Keratinocyte (primary cell): ENCODE results near the gene UROC1. TPM values are rescaled to one million over a fixed set of nuclear protein-coding genes. Genes with fewer than 3 reads are reported as not detected.

ENCODE experiments used
- DNase-seq: peaks from one replicate; pipeline ENCODE4 v3.0.0-alpha.2; 2011; ENCODE audit warnings: low read depth, missing footprints, low spot score
- FAIRE-seq: peaks from 2 replicates; lab custom pipeline; 2011; peaks lifted over from hg19 to GRCh38; lab: Jason Lieb, UNC
- H2AFZ ChIP-seq: 2 replicates; pipeline ENCODE4 v1.6.0; 2012; ENCODE audit warnings: low read length, control low read depth, inconsistent platforms; ENCODE audit not compliant: control insufficient read depth
- H3K27ac ChIP-seq: 2 replicates; pipeline ENCODE4 v1.5.1; 2011; ENCODE audit warnings: low read length; ENCODE audit not compliant: control insufficient read depth, insufficient read depth
- H3K27me3 ChIP-seq: 3 replicates; pipeline ENCODE4 v1.6.0; 2011; ENCODE audit warnings: low read length; ENCODE audit not compliant: control insufficient read depth, insufficient read depth; ENCODE audit errors: extremely low read depth
- H3K36me3 ChIP-seq, 2 experiments: 2 replicates in 1 of 2; 3 replicates in 1 of 2; pipeline ENCODE4 v1.5.1; 2011; ENCODE audit warnings: low read length in 2 of 2, mild to moderate bottlenecking in 1 of 2; ENCODE audit not compliant: control insufficient read depth in 2 of 2, insufficient read depth in 2 of 2; ENCODE audit errors: extremely low read depth in 1 of 2
- H3K4me1 ChIP-seq: 3 replicates; pipeline ENCODE4 v1.5.1; 2011; ENCODE audit warnings: low read length; ENCODE audit not compliant: control insufficient read depth, insufficient read depth; ENCODE audit errors: extremely low read depth
- H3K4me2 ChIP-seq: 3 replicates; pipeline ENCODE4 v1.6.0; 2011; ENCODE audit warnings: low read depth, low read length; ENCODE audit not compliant: control insufficient read depth, insufficient read depth; ENCODE audit errors: extremely low read depth
- H3K4me3 ChIP-seq, 3 experiments: fragments of 200-600 bp in 1 of 3; sonication (generic) in 1 of 3; 2 replicates in 2 of 3; 3 replicates in 1 of 3; pipeline ENCODE4 v1.5.1; 2011 to 2016; ENCODE audit warnings: low read length in 3 of 3, mild to moderate bottlenecking in 3 of 3, control low read depth in 2 of 3, inconsistent platforms in 1 of 3, low read depth in 1 of 3, mixed read lengths in 1 of 3, mixed run types in 1 of 3, moderate library complexity in 1 of 3; ENCODE audit not compliant: control insufficient read depth in 2 of 3, insufficient read depth in 2 of 3; ENCODE audit errors: extremely low read depth in 1 of 3
- H3K79me2 ChIP-seq: 2 replicates; pipeline ENCODE4 v1.6.0; 2012; ENCODE audit warnings: low read length; ENCODE audit not compliant: control insufficient read depth, insufficient read depth
- H3K9ac ChIP-seq: 3 replicates; pipeline ENCODE4 v1.6.0; 2011; ENCODE audit warnings: low read length; ENCODE audit not compliant: control insufficient read depth, insufficient read depth; ENCODE audit errors: extremely low read depth
- H3K9me1 ChIP-seq: 3 replicates; pipeline ENCODE4 v1.6.0; 2011; ENCODE audit warnings: low read length; ENCODE audit not compliant: control insufficient read depth, insufficient read depth; ENCODE audit errors: extremely low read depth
- H3K9me3 ChIP-seq: 2 replicates; pipeline ENCODE4 v1.5.1; 2012; ENCODE audit warnings: low read depth, low read length; ENCODE audit not compliant: control insufficient read depth
- H4K20me1 ChIP-seq: 3 replicates; pipeline ENCODE4 v1.6.0; 2011; ENCODE audit warnings: low read length; ENCODE audit not compliant: control insufficient read depth, insufficient read depth; ENCODE audit errors: extremely low read depth
- CTCF ChIP-seq, 3 experiments: IDR thresholded peaks in 1 of 3; conservative IDR thresholded peaks in 1 of 3; optimal IDR thresholded peaks in 1 of 3; 2 replicates in 2 of 3; 3 replicates in 1 of 3; pipeline versions ENCODE3 to v1.5.1; 2011; ENCODE audit warnings: low read length in 3 of 3, mild to moderate bottlenecking in 3 of 3, moderate library complexity in 2 of 3, control low read depth in 1 of 3, inconsistent platforms in 1 of 3; ENCODE audit not compliant: insufficient read depth in 2 of 3; ENCODE audit errors: extremely low read depth in 1 of 3
- EZH2 ChIP-seq: IDR thresholded peaks from one replicate; pipeline ENCODE4 v1.6.1; 2012; ENCODE audit warnings: inconsistent platforms, mild to moderate bottlenecking, low read length, moderate library complexity
- dilution Hi-C: fragments of 300-500 bp; cut with MboI; formaldehyde crosslinking; loops from one replicate; pipeline ENCODE4 v1.7.0; 2020; ENCODE audit warnings: low sequenced_read_pairs; ENCODE audit not compliant: extremely low pct_ligation_motif_present
- polyA plus RNA-seq, 5 experiments: library from polyadenylated mRNA; depleted of rRNA in 3 of 5; stranded (reverse) in 3 of 5; stranded (forward) in 1 of 5; unstranded in 1 of 5; fragments of >200 nt; gene quantifications; 1 replicate in 1 of 5; 2 replicates in 3 of 5; 3 replicates in 1 of 5; pipeline versions ENCODE4 v1.2.1 to v1.2.3, GENCODE V29; 2011 to 2012; ENCODE audit warnings: missing spikeins in 2 of 5, low read depth in 1 of 5, low replicate concordance in 1 of 5

Gene UROC1
- polyA plus RNA-seq, 1 donor (not counting 4 experiments of a cell fraction or from before 2014, with no cell fraction given), result not detected

DNA sequence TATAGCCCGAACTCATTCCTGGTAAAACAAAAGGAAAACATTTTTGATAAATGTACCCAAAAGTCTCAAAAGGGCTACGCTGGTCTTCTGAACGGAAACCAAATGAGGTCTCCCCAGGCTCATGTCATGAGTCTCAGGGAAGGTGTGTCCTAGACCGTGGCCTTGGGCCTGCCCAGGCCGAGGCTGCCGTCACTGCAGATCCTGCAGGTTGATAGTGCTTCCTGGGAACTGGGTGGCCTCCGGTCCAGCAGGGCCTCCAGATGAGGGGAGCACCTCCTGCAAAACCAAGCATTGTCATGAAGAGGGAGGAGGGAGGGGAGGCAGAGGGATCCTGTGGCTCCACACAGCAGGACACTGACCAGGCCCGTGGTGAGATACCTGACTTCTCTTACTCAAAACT, 79.4 kb downstream of the UROC1 start:
- Histone ChIP-seq H3K79me2 (no peaks in the 10 kb centered on the region), H3K4me2 (no peak overlapping the region), H3K9me1 (no peaks in the 10 kb centered on the region), H3K27ac (no peak overlapping the region), H2AFZ (no peak overlapping the region), H3K9me3 (no peaks in the 10 kb centered on the region), H3K27me3 (no peaks in the 10 kb centered on the region), H3K36me3 (peaks cover 5 to 17% of the 10 kb centered on the region in 2 experiments), H3K9ac (no peak overlapping the region), H4K20me1 (no peaks in the 10 kb centered on the region), H3K4me1 (no peaks in the 10 kb centered on the region), H3K4me3 (no peak overlapping the region)
- no peak for TF ChIP-seq CTCF (optimal IDR thresholded peaks at IDR 0.05 in 1 of 3, IDR thresholded peaks at IDR 0.05 in 1 of 3, conservative IDR thresholded peaks at IDR 0.05 in 1 of 3; ENCODE audit: extremely low read depth in 1 of 3, insufficient read depth in 2 of 3, low read length in 3 of 3)
- TF ChIP-seq EZH2, result no peak
- DNase-seq (no peak), FAIRE-seq (no peak)
- dilution Hi-C loops, result no loop called here

DNA sequence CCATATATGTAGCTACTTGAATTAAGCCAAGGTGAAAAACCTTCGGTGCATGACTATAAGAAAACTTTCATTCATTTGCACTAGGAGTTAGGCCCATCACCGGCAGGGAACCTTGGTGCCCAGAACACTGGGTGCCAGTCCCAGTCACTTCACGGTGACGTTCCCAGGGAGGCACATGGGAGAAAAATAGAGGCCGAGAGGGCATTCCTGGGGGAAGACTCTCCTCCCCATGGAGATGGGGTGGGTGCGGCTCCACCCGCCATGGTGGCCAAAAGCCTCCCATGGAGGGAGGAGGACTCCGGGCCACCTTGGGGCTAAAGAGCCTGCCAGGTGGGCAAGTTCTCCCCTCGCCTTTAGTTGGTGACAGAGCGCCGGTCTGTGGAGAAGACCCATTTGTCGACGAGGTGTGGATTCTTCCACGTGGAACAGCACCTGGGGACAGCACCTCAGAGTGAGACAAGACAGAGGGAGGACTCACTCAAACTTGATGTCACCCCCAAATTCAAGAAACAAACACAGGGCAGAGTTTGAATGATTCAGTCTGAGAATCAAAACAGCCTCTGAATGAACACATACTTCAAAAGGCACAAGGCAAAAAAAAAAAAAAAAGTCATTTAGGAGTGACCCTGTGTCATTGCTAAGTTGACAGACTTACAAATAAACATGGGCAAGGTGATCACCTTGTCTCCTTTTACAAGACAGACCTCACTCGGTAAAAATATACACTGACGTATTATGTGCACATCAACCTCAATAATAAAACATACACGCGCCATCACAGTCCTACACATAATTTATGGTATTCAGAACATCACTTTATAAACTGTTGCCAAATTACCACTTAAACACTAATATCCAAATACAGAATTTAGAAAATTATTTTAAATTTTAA, 80.5 kb downstream of the UROC1 start:
- no peaks in the 10 kb centered on the region for H3K79me2 ChIP-seq
- no peak overlapping the region for H2AFZ ChIP-seq
- no peaks in the 10 kb centered on the region for H3K4me1 ChIP-seq
- H3K9ac ChIP-seq, result no peak overlapping the region
- H4K20me1 ChIP-seq, result no peaks in the 10 kb centered on the region
- H3K9me1 ChIP-seq, result no peaks in the 10 kb centered on the region
- no peak for DNase-seq
- no peak overlapping the region for H3K27ac ChIP-seq
- no peaks in the 10 kb centered on the region for H3K27me3 ChIP-seq
- FAIRE-seq, result no peak
- H3K9me3 ChIP-seq, result no peaks in the 10 kb centered on the region
- dilution Hi-C loops, result no loop called here
- TF ChIP-seq CTCF (optimal IDR thresholded peaks at IDR 0.05 in 1 of 3, IDR thresholded peaks at IDR 0.05 in 1 of 3, conservative IDR thresholded peaks at IDR 0.05 in 1 of 3; ENCODE audit: extremely low read depth in 1 of 3, insufficient read depth in 2 of 3, low read length in 3 of 3), result no peak
- no peak for TF ChIP-seq EZH2
- no peak overlapping the region for H3K4me2 ChIP-seq
- no peak overlapping the region for H3K4me3 ChIP-seq
- peaks cover 5 to 17% of the 10 kb centered on the region in 2 experiments for H3K36me3 ChIP-seq
